GM23338 (cell line): ENCODE results near the gene IRAK2. TPM values are rescaled to one million over a fixed set of nuclear protein-coding genes. Genes with fewer than 3 reads are reported as not detected.

Source experiments
- ATAC-seq: fragments of 200-7000 bp; cut with Tn5 transposase; 3 replicates; pipeline ENCODE4 v1.9.1; 2020
- DNase-seq: peaks from one replicate; pipeline ENCODE4 v3.0.0-alpha.2; 2015; ENCODE audit warnings: low spot score
- H2AFZ ChIP-seq: fragments of 200-600 bp; sonication (generic); 2 replicates; pipeline ENCODE4 v1.8.0; 2016; ENCODE audit warnings: antibody characterized with exemption, mild to moderate bottlenecking, moderate library complexity
- H3F3A ChIP-seq: fragments of 200-600 bp; sonication (generic); replicated peaks from 2 replicates; pipeline ENCODE4 v1.8.0; 2017; ENCODE audit warnings: antibody characterized with exemption, mixed run types, low read depth
- H3K27ac ChIP-seq: fragments of 200-600 bp; sonication (generic); 2 replicates; pipeline ENCODE4 v1.6.1; 2016; ENCODE audit warnings: low read depth
- H3K27me3 ChIP-seq: fragments of 200-600 bp; sonication (generic); 2 replicates; pipeline ENCODE4 v1.8.0; 2016; ENCODE audit warnings: mild to moderate bottlenecking, mixed run types, moderate library complexity; ENCODE audit not compliant: insufficient read depth
- H3K36me3 ChIP-seq: fragments of 200-600 bp; sonication (generic); 2 replicates; pipeline ENCODE4 v1.8.0; 2016; ENCODE audit warnings: mild to moderate bottlenecking; ENCODE audit not compliant: insufficient read depth
- H3K4me1 ChIP-seq: fragments of 200-600 bp; sonication (generic); 2 replicates; pipeline ENCODE4 v1.8.0; 2016; ENCODE audit warnings: mild to moderate bottlenecking, moderate library complexity; ENCODE audit not compliant: insufficient read depth
- H3K4me2 ChIP-seq: fragments of 200-600 bp; sonication (generic); 2 replicates; pipeline ENCODE4 v1.7.1; 2017; ENCODE audit warnings: mixed run types
- H3K4me3 ChIP-seq: fragments of 200-600 bp; sonication (generic); 2 replicates; pipeline ENCODE4 v1.6.1; 2016; ENCODE audit warnings: mixed run types
- H3K79me2 ChIP-seq: fragments of 200-600 bp; sonication (generic); replicated peaks from 2 replicates; pipeline ENCODE4 v1.8.0; 2017; ENCODE audit warnings: mild to moderate bottlenecking; ENCODE audit not compliant: insufficient read depth
- H3K9me2 ChIP-seq: fragments of 200-600 bp; sonication (generic); 2 replicates; pipeline ENCODE4 v1.8.0; 2017; ENCODE audit not compliant: insufficient read depth
- H4K20me1 ChIP-seq: fragments of 200-600 bp; sonication (generic); replicated peaks from 2 replicates; pipeline ENCODE4 v1.8.0; 2017; ENCODE audit warnings: mild to moderate bottlenecking; ENCODE audit not compliant: insufficient read depth
- H3K27ac Mint-ChIP-seq: 2 replicates; pipeline ENCODE4 v1.8.0; 2020; ENCODE audit warnings: inconsistent platforms, mild to moderate bottlenecking, moderate library complexity, mixed read lengths
- H3K27me3 Mint-ChIP-seq: 3 replicates; pipeline ENCODE4 v1.8.0; 2022; ENCODE audit warnings: low read depth, mild to moderate bottlenecking, moderate library complexity, mixed read lengths, inconsistent platforms; ENCODE audit not compliant: insufficient read depth, poor library complexity
- H3K36me3 Mint-ChIP-seq: 3 replicates; pipeline ENCODE4 v1.8.0; 2021; ENCODE audit warnings: low read depth, mild to moderate bottlenecking, inconsistent platforms, moderate library complexity, mixed read lengths
- H3K4me1 Mint-ChIP-seq: 3 replicates; pipeline ENCODE4 v1.8.0; 2020; ENCODE audit warnings: mild to moderate bottlenecking, inconsistent platforms, mixed read lengths
- H3K4me3 Mint-ChIP-seq: 3 replicates; pipeline ENCODE4 v1.8.0; 2021; ENCODE audit warnings: moderate library complexity, mild to moderate bottlenecking, inconsistent platforms, mixed read lengths
- H3K9me3 Mint-ChIP-seq: 3 replicates; pipeline ENCODE4 v1.8.0; 2020; ENCODE audit warnings: moderate library complexity, mild to moderate bottlenecking, inconsistent platforms, mixed read lengths
- EZH2phosphoT487 ChIP-seq: fragments of 200-600 bp; sonication (generic); IDR thresholded peaks from one replicate; pipeline ENCODE4 v1.8.1; 2018; ENCODE audit warnings: antibody characterized with exemption; ENCODE audit not compliant: unreplicated experiment
- REST ChIP-seq: IDR thresholded peaks from one replicate; pipeline ENCODE4 v1.6.1; 2018; ENCODE audit warnings: antibody characterized with exemption; ENCODE audit not compliant: unreplicated experiment
- polyA plus RNA-seq: library from polyadenylated mRNA; unstranded; fragments of >200 nt; fragmentation: Nextera tagmentation; extraction: Ambion mirVana; gene quantifications from 2 replicates; pipeline ENCODE4 v1.2.1, GENCODE V29; 2016
- total RNA-seq: library from RNA; depleted of rRNA; stranded (reverse); fragments of >200 nt; shearing (Covaris generic); gene quantifications from 2 replicates; pipeline ENCODE4 v1.2.3, GENCODE V29; 2014
- TF ChIP-seq, protein P1 (sequence below): fragments of 250-450 bp; sonication (Bioruptor Pico); IDR thresholded peaks from 2 replicates; pipeline ENCODE4 v1.5.0; 2020; ENCODE audit warnings: mild to moderate bottlenecking, moderate library complexity
- TF ChIP-seq, protein P2 (sequence below): IDR thresholded peaks from 2 replicates; pipeline ENCODE4 v1.6.1; 2016; ENCODE audit warnings: antibody characterized with exemption
- TF ChIP-seq, protein P3 (sequence below), 2 experiments: fragments of 200-600 bp in 1 of 2; sonication (generic) in 1 of 2; conservative IDR thresholded peaks; 2 replicates each; pipeline versions ENCODE4 v1.5.1 to v1.6.1; 2016 to 2017; ENCODE audit warnings: antibody characterized with exemption in 2 of 2, low read depth in 2 of 2, mild to moderate bottlenecking in 2 of 2, moderate library complexity in 1 of 2

Gene IRAK2
- total and polyA plus RNA-seq, 2 experiments from 2014 or later: 0.37 to 1.4 TPM

- TF ChIP-seq EZH2phosphoT487: no peak
- TF ChIP-seq, protein P1, sequence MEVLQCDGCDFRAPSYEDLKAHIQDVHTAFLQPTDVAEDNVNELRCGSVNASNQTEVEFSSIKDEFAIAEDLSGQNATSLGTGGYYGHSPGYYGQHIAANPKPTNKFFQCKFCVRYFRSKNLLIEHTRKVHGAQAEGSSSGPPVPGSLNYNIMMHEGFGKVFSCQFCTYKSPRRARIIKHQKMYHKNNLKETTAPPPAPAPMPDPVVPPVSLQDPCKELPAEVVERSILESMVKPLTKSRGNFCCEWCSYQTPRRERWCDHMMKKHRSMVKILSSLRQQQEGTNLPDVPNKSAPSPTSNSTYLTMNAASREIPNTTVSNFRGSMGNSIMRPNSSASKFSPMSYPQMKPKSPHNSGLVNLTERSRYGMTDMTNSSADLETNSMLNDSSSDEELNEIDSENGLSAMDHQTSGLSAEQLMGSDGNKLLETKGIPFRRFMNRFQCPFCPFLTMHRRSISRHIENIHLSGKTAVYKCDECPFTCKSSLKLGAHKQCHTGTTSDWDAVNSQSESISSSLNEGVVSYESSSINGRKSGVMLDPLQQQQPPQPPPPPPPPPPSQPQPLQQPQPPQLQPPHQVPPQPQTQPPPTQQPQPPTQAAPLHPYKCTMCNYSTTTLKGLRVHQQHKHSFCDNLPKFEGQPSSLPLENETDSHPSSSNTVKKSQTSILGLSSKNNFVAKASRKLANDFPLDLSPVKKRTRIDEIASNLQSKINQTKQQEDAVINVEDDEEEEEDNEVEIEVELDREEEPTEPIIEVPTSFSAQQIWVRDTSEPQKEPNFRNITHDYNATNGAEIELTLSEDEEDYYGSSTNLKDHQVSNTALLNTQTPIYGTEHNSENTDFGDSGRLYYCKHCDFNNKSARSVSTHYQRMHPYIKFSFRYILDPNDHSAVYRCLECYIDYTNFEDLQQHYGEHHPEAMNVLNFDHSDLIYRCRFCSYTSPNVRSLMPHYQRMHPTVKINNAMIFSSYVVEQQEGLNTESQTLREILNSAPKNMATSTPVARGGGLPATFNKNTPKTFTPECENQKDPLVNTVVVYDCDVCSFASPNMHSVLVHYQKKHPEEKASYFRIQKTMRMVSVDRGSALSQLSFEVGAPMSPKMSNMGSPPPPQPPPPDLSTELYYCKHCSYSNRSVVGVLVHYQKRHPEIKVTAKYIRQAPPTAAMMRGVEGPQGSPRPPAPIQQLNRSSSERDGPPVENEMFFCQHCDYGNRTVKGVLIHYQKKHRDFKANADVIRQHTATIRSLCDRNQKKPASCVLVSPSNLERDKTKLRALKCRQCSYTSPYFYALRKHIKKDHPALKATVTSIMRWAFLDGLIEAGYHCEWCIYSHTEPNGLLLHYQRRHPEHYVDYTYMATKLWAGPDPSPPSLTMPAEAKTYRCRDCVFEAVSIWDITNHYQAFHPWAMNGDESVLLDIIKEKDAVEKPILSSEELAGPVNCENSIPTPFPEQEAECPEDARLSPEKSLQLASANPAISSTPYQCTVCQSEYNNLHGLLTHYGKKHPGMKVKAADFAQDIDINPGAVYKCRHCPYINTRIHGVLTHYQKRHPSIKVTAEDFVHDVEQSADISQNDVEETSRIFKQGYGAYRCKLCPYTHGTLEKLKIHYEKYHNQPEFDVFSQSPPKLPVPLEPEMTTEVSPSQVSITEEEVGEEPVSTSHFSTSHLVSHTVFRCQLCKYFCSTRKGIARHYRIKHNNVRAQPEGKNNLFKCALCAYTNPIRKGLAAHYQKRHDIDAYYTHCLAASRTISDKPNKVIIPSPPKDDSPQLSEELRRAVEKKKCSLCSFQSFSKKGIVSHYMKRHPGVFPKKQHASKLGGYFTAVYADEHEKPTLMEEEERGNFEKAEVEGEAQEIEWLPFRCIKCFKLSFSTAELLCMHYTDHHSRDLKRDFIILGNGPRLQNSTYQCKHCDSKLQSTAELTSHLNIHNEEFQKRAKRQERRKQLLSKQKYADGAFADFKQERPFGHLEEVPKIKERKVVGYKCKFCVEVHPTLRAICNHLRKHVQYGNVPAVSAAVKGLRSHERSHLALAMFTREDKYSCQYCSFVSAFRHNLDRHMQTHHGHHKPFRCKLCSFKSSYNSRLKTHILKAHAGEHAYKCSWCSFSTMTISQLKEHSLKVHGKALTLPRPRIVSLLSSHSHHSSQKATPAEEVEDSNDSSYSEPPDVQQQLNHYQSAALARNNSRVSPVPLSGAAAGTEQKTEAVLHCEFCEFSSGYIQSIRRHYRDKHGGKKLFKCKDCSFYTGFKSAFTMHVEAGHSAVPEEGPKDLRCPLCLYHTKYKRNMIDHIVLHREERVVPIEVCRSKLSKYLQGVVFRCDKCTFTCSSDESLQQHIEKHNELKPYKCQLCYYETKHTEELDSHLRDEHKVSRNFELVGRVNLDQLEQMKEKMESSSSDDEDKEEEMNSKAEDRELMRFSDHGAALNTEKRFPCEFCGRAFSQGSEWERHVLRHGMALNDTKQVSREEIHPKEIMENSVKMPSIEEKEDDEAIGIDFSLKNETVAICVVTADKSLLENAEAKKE (CRISPR knock-in tag): no peak
These were observed 122.0 kb downstream of the IRAK2 start (continued) for GRCh38 chr3:10286596-10287295.

- Histone ChIP-seq H3K4me3 (no peak overlapping the region), H3K4me2 (no peak overlapping the region), H4K20me1 (no peaks in the 10 kb centered on the region), H3K4me1 (peaks cover 8% of the 10 kb centered on the region; the same call in 1 of the 2 replicates), H3K36me3 (peaks cover 3% of the 10 kb centered on the region; the same call in 1 of the 2 replicates), H3F3A (no peaks in the 10 kb centered on the region), H3K27me3 (no peaks in the 10 kb centered on the region), H3K79me2 (no peaks in the 10 kb centered on the region), H3K27ac (no peak overlapping the region), H3K9me2 (no peaks in the 10 kb centered on the region), H2AFZ (no peak overlapping the region)
- no peak for DNase-seq
- H3K9me3 Mint-ChIP-seq: no peaks in the 10 kb centered on the region
- H3K27ac Mint-ChIP-seq: no peak overlapping the region
- peaks cover 5% of the 10 kb centered on the region for H3K27me3 Mint-ChIP-seq
- H3K36me3 Mint-ChIP-seq: peaks cover 14% of the 10 kb centered on the region
- H3K4me1 Mint-ChIP-seq: peaks cover 15% of the 10 kb centered on the region
- TF ChIP-seq, protein P2, sequence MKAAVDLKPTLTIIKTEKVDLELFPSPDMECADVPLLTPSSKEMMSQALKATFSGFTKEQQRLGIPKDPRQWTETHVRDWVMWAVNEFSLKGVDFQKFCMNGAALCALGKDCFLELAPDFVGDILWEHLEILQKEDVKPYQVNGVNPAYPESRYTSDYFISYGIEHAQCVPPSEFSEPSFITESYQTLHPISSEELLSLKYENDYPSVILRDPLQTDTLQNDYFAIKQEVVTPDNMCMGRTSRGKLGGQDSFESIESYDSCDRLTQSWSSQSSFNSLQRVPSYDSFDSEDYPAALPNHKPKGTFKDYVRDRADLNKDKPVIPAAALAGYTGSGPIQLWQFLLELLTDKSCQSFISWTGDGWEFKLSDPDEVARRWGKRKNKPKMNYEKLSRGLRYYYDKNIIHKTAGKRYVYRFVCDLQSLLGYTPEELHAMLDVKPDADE: no peak
- TF ChIP-seq EZH2phosphoT487: no peak
- TF ChIP-seq, protein P3, sequence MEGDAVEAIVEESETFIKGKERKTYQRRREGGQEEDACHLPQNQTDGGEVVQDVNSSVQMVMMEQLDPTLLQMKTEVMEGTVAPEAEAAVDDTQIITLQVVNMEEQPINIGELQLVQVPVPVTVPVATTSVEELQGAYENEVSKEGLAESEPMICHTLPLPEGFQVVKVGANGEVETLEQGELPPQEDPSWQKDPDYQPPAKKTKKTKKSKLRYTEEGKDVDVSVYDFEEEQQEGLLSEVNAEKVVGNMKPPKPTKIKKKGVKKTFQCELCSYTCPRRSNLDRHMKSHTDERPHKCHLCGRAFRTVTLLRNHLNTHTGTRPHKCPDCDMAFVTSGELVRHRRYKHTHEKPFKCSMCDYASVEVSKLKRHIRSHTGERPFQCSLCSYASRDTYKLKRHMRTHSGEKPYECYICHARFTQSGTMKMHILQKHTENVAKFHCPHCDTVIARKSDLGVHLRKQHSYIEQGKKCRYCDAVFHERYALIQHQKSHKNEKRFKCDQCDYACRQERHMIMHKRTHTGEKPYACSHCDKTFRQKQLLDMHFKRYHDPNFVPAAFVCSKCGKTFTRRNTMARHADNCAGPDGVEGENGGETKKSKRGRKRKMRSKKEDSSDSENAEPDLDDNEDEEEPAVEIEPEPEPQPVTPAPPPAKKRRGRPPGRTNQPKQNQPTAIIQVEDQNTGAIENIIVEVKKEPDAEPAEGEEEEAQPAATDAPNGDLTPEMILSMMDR (conservative IDR thresholded peaks at IDR 0.05; ENCODE audit: low read depth in 2 of 2): no peak
- TF ChIP-seq REST: no peak
- ATAC-seq: no peak
- no peak overlapping the region for H3K4me3 Mint-ChIP-seq
These were observed 123.3 kb downstream of the IRAK2 start for GRCh38 chr3:10287936-10288574.
